ENCODE data around the gene MOB3A. TPM values are rescaled to one million over a fixed set of nuclear protein-coding genes. Genes with fewer than 3 reads are reported as not detected.

The MOB3A gene
- total and polyA plus RNA-seq, 10 of the 15 experiments (the other 5 are each of a cell fraction or from before 2014, with no cell fraction given) = 7.5 to 229 (median 79.4) TPM

- Histone ChIP-seq H3K4me3 (no peak overlapping the region), H3K9me3 (replicated peaks; ENCODE audit: control insufficient read depth, insufficient read depth, low read length) (no peaks in the 10 kb centered on the region), H3K27ac (ENCODE audit: control insufficient read depth, insufficient read depth) (no peak overlapping the region), H4K20me1 (ENCODE audit: control insufficient read depth, insufficient read depth) (no peaks in the 10 kb centered on the region), H3K9ac (ENCODE audit: control insufficient read depth, insufficient read depth, low read length) (no peak overlapping the region), H3K4me2 (ENCODE audit: control insufficient read depth, insufficient read depth) (no peak overlapping the region), H3K79me2 (ENCODE audit: control insufficient read depth, insufficient read depth, low read length) (no peaks in the 10 kb centered on the region), H3K27me3 (replicated peaks in 1 of 2; ENCODE audit: control insufficient read depth in 2 of 2, insufficient read depth in 2 of 2, low read length in 1 of 2) (no peaks in the 10 kb centered on the region), H2AFZ (ENCODE audit: control insufficient read depth, low read depth, low read length) (no peak overlapping the region), H3K4me1 (ENCODE audit: control insufficient read depth, insufficient read depth, low read length) (no peaks in the 10 kb centered on the region), H3K36me3 (ENCODE audit: control insufficient read depth in 2 of 2, insufficient read depth in 2 of 2, low read length in 1 of 2) (peaks cover 6 to 52% of the 10 kb centered on the region in 2 experiments; a peak in 3 of 4 replicates)
- ChIA-PET POLR2A (no interaction called here), RAD21 (ENCODE audit: unreplicated experiment) (no interaction called here), SMC1A (ENCODE audit: uncharacterized antibody, unreplicated experiment) (no interaction called here), CTCF (no interaction called here)
- FAIRE-seq = no peak
- 98% methylated on average over 27 of the region's 27 CpGs for WGBS (ENCODE audit: insufficient coverage, insufficient replicate concordance, low lambda C conversion rate, missing lambda C conversion rate)
- ATAC-seq = no peak
- no peak for DNase-seq (ENCODE audit: low read depth, low spot score)
- intact Hi-C loops (cut with micrococcal nuclease; ENCODE audit: unreplicated experiment) = no loop called here
- in situ Hi-C loops (cut with MboI) = no loop called here
- BruUV-seq (replicated peaks) = no TSS peak
- TF ChIP-seq SREBF1 (IDR thresholded peaks at IDR 0.05; ENCODE audit: low read length) (no peak), IKZF2 (IDR thresholded peaks at IDR 0.05) (no peak), TARDBP (IDR thresholded peaks at IDR 0.05; ENCODE audit: borderline replicate concordance) (no peak), ZNF622 (IDR thresholded peaks at IDR 0.05) (no peak), SRF (IDR thresholded peaks at IDR 0.05; ENCODE audit: low read depth in 2 of 2, low read length in 2 of 2) (no peak), KLF5 (IDR thresholded peaks at IDR 0.05; ENCODE audit: partially characterized antibody) (no peak), CHD2 (IDR thresholded peaks at IDR 0.05; ENCODE audit: borderline replicate concordance, low read depth, low read length) (no peak), SUZ12 (IDR thresholded peaks at IDR 0.05; ENCODE audit: unreplicated experiment) (no peak), ZNF207 (IDR thresholded peaks at IDR 0.05; ENCODE audit: borderline replicate concordance) (no peak), TAF1 (IDR thresholded peaks at IDR 0.05; ENCODE audit: borderline replicate concordance, low read depth, low read length) (no peak)
- TF ChIP-seq, protein P1, sequence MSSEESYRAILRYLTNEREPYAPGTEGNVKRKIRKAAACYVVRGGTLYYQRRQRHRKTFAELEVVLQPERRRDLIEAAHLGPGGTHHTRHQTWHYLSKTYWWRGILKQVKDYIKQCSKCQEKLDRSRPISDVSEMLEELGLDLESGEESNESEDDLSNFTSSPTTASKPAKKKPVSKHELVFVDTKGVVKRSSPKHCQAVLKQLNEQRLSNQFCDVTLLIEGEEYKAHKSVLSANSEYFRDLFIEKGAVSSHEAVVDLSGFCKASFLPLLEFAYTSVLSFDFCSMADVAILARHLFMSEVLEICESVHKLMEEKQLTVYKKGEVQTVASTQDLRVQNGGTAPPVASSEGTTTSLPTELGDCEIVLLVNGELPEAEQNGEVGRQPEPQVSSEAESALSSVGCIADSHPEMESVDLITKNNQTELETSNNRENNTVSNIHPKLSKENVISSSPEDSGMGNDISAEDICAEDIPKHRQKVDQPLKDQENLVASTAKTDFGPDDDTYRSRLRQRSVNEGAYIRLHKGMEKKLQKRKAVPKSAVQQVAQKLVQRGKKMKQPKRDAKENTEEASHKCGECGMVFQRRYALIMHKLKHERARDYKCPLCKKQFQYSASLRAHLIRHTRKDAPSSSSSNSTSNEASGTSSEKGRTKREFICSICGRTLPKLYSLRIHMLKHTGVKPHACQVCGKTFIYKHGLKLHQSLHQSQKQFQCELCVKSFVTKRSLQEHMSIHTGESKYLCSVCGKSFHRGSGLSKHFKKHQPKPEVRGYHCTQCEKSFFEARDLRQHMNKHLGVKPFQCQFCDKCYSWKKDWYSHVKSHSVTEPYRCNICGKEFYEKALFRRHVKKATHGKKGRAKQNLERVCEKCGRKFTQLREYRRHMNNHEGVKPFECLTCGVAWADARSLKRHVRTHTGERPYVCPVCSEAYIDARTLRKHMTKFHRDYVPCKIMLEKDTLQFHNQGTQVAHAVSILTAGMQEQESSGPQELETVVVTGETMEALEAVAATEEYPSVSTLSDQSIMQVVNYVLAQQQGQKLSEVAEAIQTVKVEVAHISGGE (CRISPR knock-in tag; IDR thresholded peaks at IDR 0.05) = no peak
- TF ChIP-seq, protein P2, sequence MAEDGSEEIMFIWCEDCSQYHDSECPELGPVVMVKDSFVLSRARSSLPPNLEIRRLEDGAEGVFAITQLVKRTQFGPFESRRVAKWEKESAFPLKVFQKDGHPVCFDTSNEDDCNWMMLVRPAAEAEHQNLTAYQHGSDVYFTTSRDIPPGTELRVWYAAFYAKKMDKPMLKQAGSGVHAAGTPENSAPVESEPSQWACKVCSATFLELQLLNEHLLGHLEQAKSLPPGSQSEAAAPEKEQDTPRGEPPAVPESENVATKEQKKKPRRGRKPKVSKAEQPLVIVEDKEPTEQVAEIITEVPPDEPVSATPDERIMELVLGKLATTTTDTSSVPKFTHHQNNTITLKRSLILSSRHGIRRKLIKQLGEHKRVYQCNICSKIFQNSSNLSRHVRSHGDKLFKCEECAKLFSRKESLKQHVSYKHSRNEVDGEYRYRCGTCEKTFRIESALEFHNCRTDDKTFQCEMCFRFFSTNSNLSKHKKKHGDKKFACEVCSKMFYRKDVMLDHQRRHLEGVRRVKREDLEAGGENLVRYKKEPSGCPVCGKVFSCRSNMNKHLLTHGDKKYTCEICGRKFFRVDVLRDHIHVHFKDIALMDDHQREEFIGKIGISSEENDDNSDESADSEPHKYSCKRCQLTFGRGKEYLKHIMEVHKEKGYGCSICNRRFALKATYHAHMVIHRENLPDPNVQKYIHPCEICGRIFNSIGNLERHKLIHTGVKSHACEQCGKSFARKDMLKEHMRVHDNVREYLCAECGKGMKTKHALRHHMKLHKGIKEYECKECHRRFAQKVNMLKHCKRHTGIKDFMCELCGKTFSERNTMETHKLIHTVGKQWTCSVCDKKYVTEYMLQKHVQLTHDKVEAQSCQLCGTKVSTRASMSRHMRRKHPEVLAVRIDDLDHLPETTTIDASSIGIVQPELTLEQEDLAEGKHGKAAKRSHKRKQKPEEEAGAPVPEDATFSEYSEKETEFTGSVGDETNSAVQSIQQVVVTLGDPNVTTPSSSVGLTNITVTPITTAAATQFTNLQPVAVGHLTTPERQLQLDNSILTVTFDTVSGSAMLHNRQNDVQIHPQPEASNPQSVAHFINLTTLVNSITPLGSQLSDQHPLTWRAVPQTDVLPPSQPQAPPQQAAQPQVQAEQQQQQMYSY (CRISPR knock-in tag; IDR thresholded peaks at IDR 0.05) = no peak
- TF ChIP-seq, protein P3, sequence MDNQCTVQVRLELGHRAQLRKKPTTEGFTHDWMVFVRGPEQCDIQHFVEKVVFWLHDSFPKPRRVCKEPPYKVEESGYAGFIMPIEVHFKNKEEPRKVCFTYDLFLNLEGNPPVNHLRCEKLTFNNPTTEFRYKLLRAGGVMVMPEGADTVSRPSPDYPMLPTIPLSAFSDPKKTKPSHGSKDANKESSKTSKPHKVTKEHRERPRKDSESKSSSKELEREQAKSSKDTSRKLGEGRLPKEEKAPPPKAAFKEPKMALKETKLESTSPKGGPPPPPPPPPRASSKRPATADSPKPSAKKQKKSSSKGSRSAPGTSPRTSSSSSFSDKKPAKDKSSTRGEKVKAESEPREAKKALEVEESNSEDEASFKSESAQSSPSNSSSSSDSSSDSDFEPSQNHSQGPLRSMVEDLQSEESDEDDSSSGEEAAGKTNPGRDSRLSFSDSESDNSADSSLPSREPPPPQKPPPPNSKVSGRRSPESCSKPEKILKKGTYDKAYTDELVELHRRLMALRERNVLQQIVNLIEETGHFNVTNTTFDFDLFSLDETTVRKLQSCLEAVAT (IDR thresholded peaks at IDR 0.05) = no peak
- TF ChIP-seq, protein P4, sequence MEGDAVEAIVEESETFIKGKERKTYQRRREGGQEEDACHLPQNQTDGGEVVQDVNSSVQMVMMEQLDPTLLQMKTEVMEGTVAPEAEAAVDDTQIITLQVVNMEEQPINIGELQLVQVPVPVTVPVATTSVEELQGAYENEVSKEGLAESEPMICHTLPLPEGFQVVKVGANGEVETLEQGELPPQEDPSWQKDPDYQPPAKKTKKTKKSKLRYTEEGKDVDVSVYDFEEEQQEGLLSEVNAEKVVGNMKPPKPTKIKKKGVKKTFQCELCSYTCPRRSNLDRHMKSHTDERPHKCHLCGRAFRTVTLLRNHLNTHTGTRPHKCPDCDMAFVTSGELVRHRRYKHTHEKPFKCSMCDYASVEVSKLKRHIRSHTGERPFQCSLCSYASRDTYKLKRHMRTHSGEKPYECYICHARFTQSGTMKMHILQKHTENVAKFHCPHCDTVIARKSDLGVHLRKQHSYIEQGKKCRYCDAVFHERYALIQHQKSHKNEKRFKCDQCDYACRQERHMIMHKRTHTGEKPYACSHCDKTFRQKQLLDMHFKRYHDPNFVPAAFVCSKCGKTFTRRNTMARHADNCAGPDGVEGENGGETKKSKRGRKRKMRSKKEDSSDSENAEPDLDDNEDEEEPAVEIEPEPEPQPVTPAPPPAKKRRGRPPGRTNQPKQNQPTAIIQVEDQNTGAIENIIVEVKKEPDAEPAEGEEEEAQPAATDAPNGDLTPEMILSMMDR (IDR thresholded peaks at IDR 0.05 in 2 of 3, conservative IDR thresholded peaks at IDR 0.05 in 1 of 3; ENCODE audit: control insufficient read depth in 2 of 3, extremely low read depth in 1 of 3, insufficient read depth in 1 of 3, low read depth in 3 of 3, low read length in 3 of 3) = no peak
These were observed 25.4 kb upstream of the MOB3A start for GRCh38 chr19:2121416-2122051.

Data from GM12878 (cell line).